Esophagus muscularis mucosa (tissue), 4 donors: Measurements from ENCODE around the gene PRCP.
"Not testable (repeated sequence)": the region's sequence is repeated elsewhere in the genome, so short reads cannot be mapped to it uniquely, and the experiment has no call there.

ENCODE experiments used
- EP300 ChIP-seq: sonication (generic); formaldehyde crosslinking; IDR thresholded peaks from one replicate; pipeline ENCODE4 v1.6.1; 2017; ENCODE audit warnings: antibody characterized with exemption
- POLR2A ChIP-seq: fragments of 450-650 bp; IDR thresholded peaks from one replicate; pipeline ENCODE4 v1.6.1; 2017; ENCODE audit warnings: antibody characterized with exemption, moderate library complexity, mild to moderate bottlenecking, low read depth
- POLR2AphosphoS5 ChIP-seq, 2 donors: sonication (generic); formaldehyde crosslinking; IDR thresholded peaks; one replicate each; pipeline ENCODE4 v1.6.1; 2017; ENCODE audit warnings: antibody characterized with exemption in 2 of 2
- TF ChIP-seq, protein P1 (sequence below), 3 experiments: fragments of 200-600 bp in 2 of 3; fragments of 450-650 bp in 1 of 3; sonication (generic) in 2 of 3; IDR thresholded peaks; one replicate each; pipeline ENCODE4 v1.5.1; 2017 to 2019; ENCODE audit warnings: antibody characterized with exemption in 3 of 3, mild to moderate bottlenecking in 2 of 3, moderate library complexity in 1 of 3

GRCh38 chr11:82919786-82920185, 19.6 kb upstream of the PRCP start:
- TF ChIP-seq POLR2A; POLR2AphosphoS5 (IDR thresholded peaks at IDR 0.05); EP300: not testable (repeated sequence)
- TF ChIP-seq, protein P1, sequence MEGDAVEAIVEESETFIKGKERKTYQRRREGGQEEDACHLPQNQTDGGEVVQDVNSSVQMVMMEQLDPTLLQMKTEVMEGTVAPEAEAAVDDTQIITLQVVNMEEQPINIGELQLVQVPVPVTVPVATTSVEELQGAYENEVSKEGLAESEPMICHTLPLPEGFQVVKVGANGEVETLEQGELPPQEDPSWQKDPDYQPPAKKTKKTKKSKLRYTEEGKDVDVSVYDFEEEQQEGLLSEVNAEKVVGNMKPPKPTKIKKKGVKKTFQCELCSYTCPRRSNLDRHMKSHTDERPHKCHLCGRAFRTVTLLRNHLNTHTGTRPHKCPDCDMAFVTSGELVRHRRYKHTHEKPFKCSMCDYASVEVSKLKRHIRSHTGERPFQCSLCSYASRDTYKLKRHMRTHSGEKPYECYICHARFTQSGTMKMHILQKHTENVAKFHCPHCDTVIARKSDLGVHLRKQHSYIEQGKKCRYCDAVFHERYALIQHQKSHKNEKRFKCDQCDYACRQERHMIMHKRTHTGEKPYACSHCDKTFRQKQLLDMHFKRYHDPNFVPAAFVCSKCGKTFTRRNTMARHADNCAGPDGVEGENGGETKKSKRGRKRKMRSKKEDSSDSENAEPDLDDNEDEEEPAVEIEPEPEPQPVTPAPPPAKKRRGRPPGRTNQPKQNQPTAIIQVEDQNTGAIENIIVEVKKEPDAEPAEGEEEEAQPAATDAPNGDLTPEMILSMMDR (IDR thresholded peaks at IDR 0.05) = not testable (repeated sequence)
